H1 (cell line): ENCODE data around the gene TRIM46. TPM values are rescaled to one million over a fixed set of nuclear protein-coding genes. Genes with fewer than 3 reads are reported as not detected.

Experiments used
- CTCF ChIA-PET: fragments of 300-600 bp; sonication (Branson Sonifier 250); formaldehyde crosslinking; loops from one replicate; lab custom pipeline; 2021; ENCODE audit not compliant: partially characterized antibody; lab: Charles Lee
- POLR2A ChIA-PET: fragments of 300-600 bp; sonication (Branson Sonifier 250); formaldehyde crosslinking; loops from one replicate; lab custom pipeline; 2021; ENCODE audit warnings: inconsistent platforms; ENCODE audit not compliant: partially characterized antibody; lab: Charles Lee
- DNase-seq, 2 experiments: peaks; one replicate each; pipeline versions ENCODE4 v3.0.0 to v3.0.0-alpha.2; 2010 to 2022; ENCODE audit warnings: low spot score in 2 of 2, low read depth in 1 of 2, mixed read lengths in 1 of 2
- FAIRE-seq: peaks from 2 replicates; lab custom pipeline; 2011; peaks lifted over from hg19 to GRCh38; lab: Jason Lieb, UNC
- H2AFZ ChIP-seq: 2 replicates; pipeline ENCODE4 v1.8.1; 2012; ENCODE audit warnings: low read length, inconsistent platforms
- H2AK5ac ChIP-seq: 2 replicates; pipeline ENCODE4 v1.6.1; 2013; ENCODE audit warnings: low read depth, low read length
- H2BK120ac ChIP-seq: replicated peaks from 2 replicates; pipeline ENCODE3; 2013; ENCODE audit warnings: low read depth, low read length, inconsistent platforms
- H2BK12ac ChIP-seq: 2 replicates; pipeline ENCODE4 v1.6.1; 2013; ENCODE audit warnings: low read depth, low read length
- H2BK15ac ChIP-seq: 2 replicates; pipeline ENCODE4 v1.6.1; 2013; ENCODE audit warnings: low read length
- H2BK20ac ChIP-seq: 2 replicates; pipeline ENCODE4 v1.6.1; 2013; ENCODE audit warnings: low read length
- H2BK5ac ChIP-seq: 2 replicates; pipeline ENCODE4 v1.6.1; 2013; ENCODE audit warnings: low read depth, low read length
- H3K14ac ChIP-seq: 2 replicates; pipeline ENCODE4 v1.6.1; 2013; ENCODE audit warnings: inconsistent platforms; ENCODE audit not compliant: insufficient read length
- H3K18ac ChIP-seq: 2 replicates; pipeline ENCODE4 v1.6.1; 2013; ENCODE audit warnings: low read length; ENCODE audit errors: extremely low read depth
- H3K23ac ChIP-seq: 2 replicates; pipeline ENCODE4 v1.6.1; 2013; ENCODE audit warnings: inconsistent platforms; ENCODE audit not compliant: insufficient read length
- H3K23me2 ChIP-seq: 2 replicates; pipeline ENCODE4 v1.6.1; 2013; ENCODE audit warnings: low read depth, low read length
- H3K27ac ChIP-seq: 2 replicates; pipeline ENCODE4 v1.6.1; 2011; ENCODE audit warnings: low read depth, low read length, inconsistent platforms
- H3K27me3 ChIP-seq, 4 experiments: replicated peaks in 1 of 4; 1 replicate in 1 of 4; 2 replicates in 3 of 4; pipeline versions ENCODE4 v1.6.1 to v1.8.1; 2011 to 2013; ENCODE audit warnings: low read length in 3 of 4, mild to moderate bottlenecking in 3 of 4, inconsistent platforms in 2 of 4, mixed read lengths in 2 of 4, moderate library complexity in 1 of 4; ENCODE audit not compliant: control insufficient read depth in 3 of 4, insufficient read depth in 3 of 4; ENCODE audit errors: extremely low read depth in 1 of 4
- H3K36me3 ChIP-seq, 4 experiments: 2 replicates each; pipeline versions ENCODE4 v1.6.1 to v1.8.1; 2011 to 2013; ENCODE audit warnings: mild to moderate bottlenecking in 4 of 4, low read length in 3 of 4, moderate library complexity in 2 of 4, control low read depth in 1 of 4, inconsistent platforms in 1 of 4; ENCODE audit not compliant: insufficient read depth in 4 of 4, control insufficient read depth in 2 of 4
- H3K4ac ChIP-seq: replicated peaks from 2 replicates; pipeline ENCODE3; 2013; ENCODE audit warnings: low read length, low read depth, mixed read lengths, inconsistent platforms; ENCODE audit not compliant: insufficient read length
- H3K4me1 ChIP-seq, 4 experiments: replicated peaks in 1 of 4; 1 replicate in 1 of 4; 2 replicates in 3 of 4; pipeline versions ENCODE4 v1.6.1 to v1.8.1; 2011 to 2013; ENCODE audit warnings: low read length in 3 of 4, inconsistent platforms in 2 of 4, mixed read lengths in 1 of 4; ENCODE audit not compliant: insufficient read depth in 4 of 4, control insufficient read depth in 3 of 4
- H3K4me2 ChIP-seq, 2 experiments: 2 replicates each; pipeline versions ENCODE4 v1.6.1 to v1.8.1; 2011 to 2013; ENCODE audit warnings: low read depth in 2 of 2, low read length in 2 of 2, control low read depth in 1 of 2, inconsistent platforms in 1 of 2, mild to moderate bottlenecking in 1 of 2; ENCODE audit not compliant: insufficient read depth in 1 of 2
- H3K4me3 ChIP-seq, 4 experiments: fragments of 200-600, 300-600 bp in 1 of 4; sonication (generic), shearing (Covaris generic), sonication (Bioruptor Twin) in 1 of 4; 2 replicates each; pipeline versions ENCODE4 v1.5.1 to v1.8.1; 2011 to 2016; ENCODE audit warnings: low read length in 4 of 4, low read depth in 3 of 4, control low read depth in 2 of 4, inconsistent platforms in 2 of 4, mild to moderate bottlenecking in 2 of 4, mixed read lengths in 1 of 4, moderate library complexity in 1 of 4; ENCODE audit not compliant: insufficient read depth in 2 of 4; ENCODE audit errors: extremely low read depth in 1 of 4
- H3K56ac ChIP-seq: replicated peaks from 2 replicates; pipeline ENCODE3; 2013; ENCODE audit warnings: low read depth, mild to moderate bottlenecking, mixed read lengths, low read length, inconsistent platforms; ENCODE audit not compliant: insufficient read length
- H3K79me1 ChIP-seq: 2 replicates; pipeline ENCODE4 v1.6.1; 2013; ENCODE audit warnings: low read depth, low read length, control low read depth
- H3K79me2 ChIP-seq, 2 experiments: 2 replicates each; pipeline versions ENCODE4 v1.6.1 to v1.8.1; 2012 to 2013; ENCODE audit warnings: low read length in 2 of 2, mild to moderate bottlenecking in 2 of 2, inconsistent platforms in 1 of 2; ENCODE audit not compliant: insufficient read depth in 2 of 2, control insufficient read depth in 1 of 2
- H3K9ac ChIP-seq, 4 experiments: replicated peaks in 1 of 4; 1 replicate in 1 of 4; 2 replicates in 3 of 4; pipeline versions ENCODE4 v1.6.1 to v1.8.1; 2011 to 2013; ENCODE audit warnings: low read depth in 3 of 4, low read length in 3 of 4, control low read depth in 2 of 4, mild to moderate bottlenecking in 2 of 4, moderate library complexity in 2 of 4, inconsistent platforms in 1 of 4; ENCODE audit errors: extremely low read depth in 1 of 4
- H3K9me3 ChIP-seq, 2 experiments: 2 replicates each; pipeline versions ENCODE4 v1.6.1 to v1.8.1; 2012 to 2013; ENCODE audit warnings: mild to moderate bottlenecking in 2 of 2, moderate library complexity in 2 of 2, control low read depth in 1 of 2, inconsistent platforms in 1 of 2, low read depth in 1 of 2, low read length in 1 of 2, mixed read lengths in 1 of 2; ENCODE audit not compliant: insufficient read depth in 2 of 2
- H4K20me1 ChIP-seq, 2 experiments: replicated peaks in 1 of 2; 2 replicates each; pipeline versions ENCODE3 to v1.8.1; 2011 to 2013; ENCODE audit warnings: inconsistent platforms in 2 of 2, low read length in 2 of 2, mild to moderate bottlenecking in 1 of 2; ENCODE audit not compliant: insufficient read depth in 2 of 2, control insufficient read depth in 1 of 2
- H4K5ac ChIP-seq: 2 replicates; pipeline ENCODE4 v1.6.1; 2013; ENCODE audit warnings: low read length, low read depth, mixed read lengths, inconsistent platforms; ENCODE audit not compliant: insufficient read length
- H4K8ac ChIP-seq: 2 replicates; pipeline ENCODE4 v1.8.0; 2013; ENCODE audit warnings: mild to moderate bottlenecking, moderate library complexity, low read length, inconsistent platforms; ENCODE audit not compliant: insufficient read depth; ENCODE audit errors: extremely low read depth
- H4K91ac ChIP-seq: replicated peaks from 2 replicates; pipeline ENCODE3; 2013; ENCODE audit warnings: low read length, mixed read lengths, inconsistent platforms; ENCODE audit not compliant: insufficient read length
- POLR2A ChIP-seq, 2 experiments: IDR thresholded peaks; 1 replicate in 1 of 2; 2 replicates in 1 of 2; pipeline ENCODE4 v1.6.1; 2011; ENCODE audit warnings: low read depth in 2 of 2, low read length in 2 of 2, mild to moderate bottlenecking in 2 of 2; ENCODE audit errors: control extremely low read depth in 1 of 2
- POLR2AphosphoS5 ChIP-seq: IDR thresholded peaks from 2 replicates; pipeline ENCODE4 v1.6.1; 2011; ENCODE audit warnings: low read depth, low read length
- SIRT6 ChIP-seq: IDR thresholded peaks from one replicate; pipeline ENCODE4 v1.7.1; 2012; ENCODE audit warnings: low read length, inconsistent platforms
- WGBS, 2 experiments: shearing (Covaris generic) in 1 of 2; methylation state at CpG; one replicate each; pipeline versions ENCODE4 v1.1.6 to v1.1.7; 2013 to 2015; ENCODE audit warnings: low lambda C conversion rate in 2 of 2, mixed read lengths in 2 of 2, inconsistent platforms in 1 of 2, low coverage in 1 of 2, missing lambda C conversion rate in 1 of 2; ENCODE audit not compliant: insufficient replicate concordance in 2 of 2, insufficient coverage in 1 of 2, insufficient read length in 1 of 2; ENCODE audit errors: extremely low coverage in 1 of 2, missing lambda C conversion rate in 1 of 2; 5-methylcytosine and 5-hydroxymethylcytosine counted together
- polyA plus RNA-seq, 7 experiments: library from polyadenylated mRNA; depleted of rRNA in 3 of 7; stranded (reverse) in 5 of 7; unstranded in 2 of 7; fragments of >200 nt in 5 of 7; fragments of 200-250 nt in 2 of 7; gene quantifications; 1 replicate in 5 of 7; 2 replicates in 1 of 7; 4 replicates in 1 of 7; pipeline versions ENCODE4 v1.2.1 to v1.2.3, GENCODE V29; 2011 to 2013; ENCODE audit warnings: missing spikeins in 2 of 7, mixed read lengths in 2 of 7
- total RNA-seq: library from RNA; stranded (reverse); fragmentation: NEBNext Ultra II Directional; extraction: Animal tissue kit (Norgen Biotek cat#: 25700); gene quantifications from 2 replicates; pipeline ENCODE4 v1.2.1, GENCODE V29; 2021

Gene TRIM46
- total and polyA plus RNA-seq, 2 of the 8 experiments (the other 6 are each of a cell fraction or from before 2014, with no cell fraction given): 15.5 to 21.6 TPM

DNA sequence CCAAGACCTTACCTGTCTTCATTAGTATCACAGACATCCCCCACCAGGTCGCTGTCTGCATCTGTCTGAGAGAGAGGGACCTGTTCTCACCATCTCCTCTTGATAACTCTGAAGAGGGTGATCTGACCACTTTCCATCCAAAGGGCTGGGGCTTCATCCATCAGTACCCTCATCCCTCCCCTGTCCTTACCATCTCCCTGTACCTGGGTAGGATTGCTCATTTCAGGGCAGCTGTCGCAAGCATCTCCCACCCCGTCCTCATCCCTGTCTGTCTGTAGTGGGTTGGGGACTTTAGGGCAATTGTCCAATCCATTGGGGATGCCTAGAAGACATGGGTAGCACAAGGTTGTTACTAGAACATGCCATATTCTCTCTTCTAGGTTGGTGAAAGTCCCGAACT is 26.1 kb downstream of the TRIM46 start:
- H2AK5ac ChIP-seq: no peak overlapping the region
- H4K20me1 ChIP-seq: peaks cover 21 to 48% of the 10 kb centered on the region in 2 experiments
- no peak overlapping the region for H4K91ac ChIP-seq
- no peak overlapping the region for H3K9ac ChIP-seq
- peaks cover 6 to 34% of the 10 kb centered on the region in 2 experiments; a peak in 3 of 4 replicates for H3K79me2 ChIP-seq
- no peak overlapping the region for H4K8ac ChIP-seq
- no peak overlapping the region for H2BK12ac ChIP-seq
- peaks cover 6 to 23% (median 17%) of the 10 kb centered on the region in 4 experiments for H3K4me1 ChIP-seq
- H3K23ac ChIP-seq: no peak overlapping the region
- H3K18ac ChIP-seq: no peak overlapping the region
- H3K27me3 ChIP-seq: no peaks in the 10 kb centered on the region; a peak in 1 of 7 replicates
- H2AFZ ChIP-seq: no peak overlapping the region
- H3K9me3 ChIP-seq: no peaks in the 10 kb centered on the region
- ChIA-PET POLR2A (interaction anchor here (8.7 to 19.4 kb wide), 3 partner anchors 7 to 23 kb away, joined by 235 to 512 read pairs (median 313); partner anchors contain the start of genes KRTCAP2, MTX1, THBS3 and TRIM46), CTCF (interaction anchor here (0.8 to 1.2 kb wide), 2 partner anchors 28 to 111 kb away, joined by 3 to 4 read pairs; no protein-coding TSS in a partner anchor)
- H2BK15ac ChIP-seq: no peak overlapping the region
- H3K4me3 ChIP-seq: no peak overlapping the region
- DNase-seq (no peak), FAIRE-seq (no peak)
- H4K5ac ChIP-seq: no peak overlapping the region
- H2BK20ac ChIP-seq: no peak overlapping the region
- no peak overlapping the region for H2BK5ac ChIP-seq
- peaks cover 13% of the 10 kb centered on the region for H3K23me2 ChIP-seq
- no peak overlapping the region for H3K14ac ChIP-seq
- no peak overlapping the region for H3K4me2 ChIP-seq
- WGBS, 2 experiments: 87% methylated on average over 4 of the region's 4 CpGs; no CpG with 5 or more reads in 1 of the 2 experiments
- H3K79me1 ChIP-seq: peaks cover 22% of the 10 kb centered on the region
- no peak overlapping the region for H2BK120ac ChIP-seq
- no peak overlapping the region for H3K27ac ChIP-seq
- no peak overlapping the region for H3K56ac ChIP-seq
- peaks cover 46 to 81% (median 63%) of the 10 kb centered on the region in 4 experiments for H3K36me3 ChIP-seq
- TF ChIP-seq SIRT6: no peak
- TF ChIP-seq POLR2A (IDR thresholded peaks at IDR 0.05; ENCODE audit: control extremely low read depth in 1 of 2, low read depth in 2 of 2, low read length in 2 of 2): peak in 1 of 2 experiments; percentile 81; a peak in 2 of 3 replicates
- TF ChIP-seq POLR2AphosphoS5: peak; percentile 92
- no peak overlapping the region for H3K4ac ChIP-seq
